ENCODE data around the gene OGFOD3.
A peak's percentile ranks its signal among the peaks of the same experiment; 100 is the strongest.
"Not testable (repeated sequence)": the region's sequence is repeated elsewhere in the genome, so short reads cannot be mapped to it uniquely, and the experiment has no call there.

The OGFOD3 gene

GRCh38 chr17:82433560-82434215 lies 15.3 kb upstream of the OGFOD3 start:
- DNase-seq: no peak

DNA sequence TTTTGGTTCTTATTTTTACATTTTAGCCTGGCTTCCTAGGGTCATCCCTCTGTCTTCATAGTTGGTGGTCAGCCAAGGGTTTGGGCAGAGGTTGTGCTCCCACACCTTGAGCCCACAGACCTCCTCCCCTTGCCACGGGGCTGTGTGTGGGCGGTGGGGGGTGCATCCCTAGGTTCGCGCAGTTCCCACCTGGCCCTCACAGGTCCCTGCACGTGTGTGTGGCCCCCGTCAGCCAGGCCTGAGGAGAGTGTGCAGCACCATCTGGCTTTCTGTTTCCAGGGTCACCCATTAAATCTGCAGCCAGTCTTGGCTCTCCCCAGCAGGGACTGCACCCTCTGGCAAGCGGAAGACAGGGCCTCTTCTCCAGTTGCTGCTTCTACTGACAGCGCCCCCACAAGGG lies 13.6 kb upstream of the OGFOD3 start:
- no peak for DNase-seq

DNA sequence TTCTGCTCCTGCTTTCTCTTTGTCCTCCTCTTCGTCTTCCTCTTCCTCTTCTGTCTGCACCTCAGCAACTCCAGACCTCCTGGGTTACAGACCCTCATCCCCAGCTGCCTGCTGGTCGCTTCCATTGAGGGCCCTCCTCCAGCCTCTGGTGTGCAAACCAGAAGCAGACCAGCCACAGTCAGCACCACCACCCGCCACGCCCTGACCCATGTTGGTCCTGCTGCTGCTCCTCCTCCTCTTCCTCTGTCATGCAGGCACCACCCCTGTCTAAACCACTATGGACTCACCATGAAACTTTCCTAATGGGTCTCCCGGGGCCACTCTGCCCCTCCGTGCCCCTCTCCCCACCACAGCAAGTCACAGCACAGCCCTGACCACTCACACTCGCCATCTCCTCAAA lies 11.4 kb upstream of the OGFOD3 start:
- no peak for DNase-seq

GRCh38 chr17:82428546-82428945 lies 10.2 kb upstream of the OGFOD3 start:
- no peak for DNase-seq

DNA sequence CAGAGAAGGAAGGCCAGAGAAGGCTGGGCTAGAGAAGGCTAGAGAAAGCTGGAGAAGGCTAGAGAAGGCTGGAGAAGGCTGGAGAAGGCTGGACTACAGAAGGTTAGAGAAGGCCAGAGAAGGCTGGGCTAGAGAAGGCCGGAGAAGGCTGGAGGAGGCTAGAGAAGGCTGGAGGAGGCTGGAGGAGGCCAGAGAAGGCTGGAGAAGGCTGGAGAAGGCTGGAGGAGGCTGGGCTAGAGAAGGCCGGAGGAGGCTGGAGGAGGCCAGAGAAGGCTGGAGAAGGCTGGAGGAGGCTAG lies 6.4 kb upstream of the OGFOD3 start:
- no peak for DNase-seq

DNA sequence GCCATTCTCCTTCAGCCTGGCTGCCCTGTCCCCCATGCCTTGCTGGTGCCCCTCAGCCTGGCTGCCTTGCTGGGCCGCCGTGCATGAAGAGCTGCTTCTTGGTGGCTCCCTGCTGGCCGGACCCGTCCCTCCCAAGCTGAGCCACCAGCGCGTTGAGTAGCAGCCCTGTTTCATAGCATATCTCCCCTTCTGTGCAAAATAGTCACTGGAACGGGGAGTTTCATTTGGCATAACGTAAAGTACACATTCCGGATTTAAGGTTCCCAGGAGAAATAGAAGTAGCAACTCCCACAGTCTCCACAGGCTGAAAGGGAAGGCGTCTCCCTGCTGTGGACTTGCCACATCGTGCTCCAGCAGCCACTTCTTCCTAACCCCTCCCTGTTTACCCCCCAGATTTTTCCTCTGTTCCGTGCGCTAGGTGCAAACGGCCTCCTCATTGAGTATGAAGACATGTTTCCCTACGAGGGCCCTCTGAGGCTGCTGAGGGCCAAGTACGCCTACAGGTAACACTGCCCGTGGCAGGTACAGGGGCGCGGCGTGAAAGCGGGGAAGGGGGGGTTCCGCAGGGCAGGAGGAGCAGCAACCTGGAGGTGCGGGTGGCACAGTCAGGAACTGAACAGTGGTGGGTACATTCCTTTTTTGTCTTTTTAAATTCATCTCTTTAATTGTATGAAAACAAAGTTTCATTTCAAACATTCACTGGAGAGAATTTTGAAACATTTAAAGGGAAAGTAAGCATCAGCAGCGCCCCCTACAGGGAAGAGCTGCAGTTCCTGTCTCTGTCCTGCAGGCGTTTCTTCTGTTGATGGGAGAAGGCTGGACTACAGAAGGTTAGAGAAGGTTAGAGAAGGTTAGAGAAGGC lies 5.8 kb upstream of the OGFOD3 start:
- no peak for DNase-seq

DNA sequence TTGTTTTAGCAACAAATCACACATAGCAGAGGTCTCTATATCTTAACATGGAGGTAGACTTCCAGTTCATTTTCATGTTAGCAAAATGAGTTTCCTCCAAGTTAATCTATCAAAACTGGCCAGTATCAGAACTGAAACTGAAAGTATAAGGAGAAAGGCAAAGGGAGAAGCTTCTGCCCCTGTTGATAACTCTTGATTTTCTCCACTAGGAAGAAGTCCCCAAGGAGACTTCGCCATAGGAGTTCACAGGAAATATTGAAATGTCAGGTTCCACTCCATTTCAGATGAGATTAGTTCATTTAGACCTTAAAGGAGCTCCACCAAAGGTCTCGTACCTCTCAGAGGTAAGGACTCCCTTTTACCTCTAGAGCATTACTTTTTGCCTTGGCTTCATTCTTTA lies 1.2 kb upstream of the OGFOD3 start:
- DNase-seq: no peak

DNA sequence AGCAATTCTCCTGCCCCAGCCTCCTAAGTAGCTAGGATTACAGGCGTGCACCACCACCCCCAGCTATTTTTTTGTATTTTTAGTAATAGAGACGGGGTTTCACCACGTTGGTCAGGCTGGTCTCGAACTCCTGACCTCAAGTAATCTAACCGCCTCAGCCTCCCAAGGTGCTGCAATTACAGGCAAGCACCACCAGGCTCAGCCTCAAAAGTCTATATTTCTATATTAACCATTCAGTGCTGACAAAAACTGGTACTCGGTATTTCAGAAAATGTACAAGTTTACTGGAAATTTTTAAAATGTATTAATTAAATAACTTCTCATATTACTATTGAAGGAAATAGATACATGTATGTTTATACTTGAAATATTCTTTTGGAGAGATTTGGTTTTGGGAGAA lies 1.6 kb downstream of the OGFOD3 start:
- DNase-seq: no peak

GRCh38 chr17:82416264-82416663 lies 2.1 kb downstream of the OGFOD3 start:
- DNase-seq: no peak

GRCh38 chr17:82415786-82416185 lies 2.6 kb downstream of the OGFOD3 start:
- no peak for DNase-seq

GRCh38 chr17:82415336-82415735 lies 3.0 kb downstream of the OGFOD3 start:
- DNase-seq: no peak

DNA sequence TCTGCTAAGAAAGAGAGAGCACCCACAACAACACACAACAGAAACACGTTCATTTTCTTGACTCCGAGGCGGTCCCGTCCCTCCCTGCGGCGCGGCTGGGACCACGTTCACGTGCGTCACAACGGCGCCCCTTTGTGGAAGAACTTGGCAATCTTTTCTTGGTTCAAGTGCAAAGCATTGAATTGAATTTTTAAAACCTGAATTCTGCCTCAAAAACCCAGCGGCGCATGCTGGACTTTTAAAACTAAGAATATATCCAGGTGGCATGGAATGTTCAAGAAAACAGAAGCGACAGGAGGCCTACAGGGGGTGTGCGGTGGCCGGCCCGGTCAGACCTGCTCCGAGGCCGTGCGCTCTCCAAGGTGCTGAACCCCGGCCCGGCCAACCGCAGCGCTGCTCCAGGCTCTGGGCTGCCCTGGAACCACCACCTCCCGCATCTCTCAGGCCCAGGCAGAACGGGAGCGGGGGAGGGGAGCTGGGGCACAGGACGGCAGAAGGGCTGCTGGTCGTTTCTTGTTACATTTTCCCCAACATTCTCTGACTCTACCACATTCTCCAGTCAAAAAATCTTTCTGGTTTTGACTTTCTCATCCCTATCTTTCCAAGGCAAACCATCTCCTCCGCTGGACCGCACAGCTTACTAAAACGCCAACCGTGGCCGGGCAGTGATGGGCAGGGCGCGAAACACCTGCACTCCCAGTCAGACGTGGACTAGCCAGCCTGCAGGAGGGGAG lies 3.7 kb downstream of the OGFOD3 start:
- DNase-seq: peak; percentile 27

DNA sequence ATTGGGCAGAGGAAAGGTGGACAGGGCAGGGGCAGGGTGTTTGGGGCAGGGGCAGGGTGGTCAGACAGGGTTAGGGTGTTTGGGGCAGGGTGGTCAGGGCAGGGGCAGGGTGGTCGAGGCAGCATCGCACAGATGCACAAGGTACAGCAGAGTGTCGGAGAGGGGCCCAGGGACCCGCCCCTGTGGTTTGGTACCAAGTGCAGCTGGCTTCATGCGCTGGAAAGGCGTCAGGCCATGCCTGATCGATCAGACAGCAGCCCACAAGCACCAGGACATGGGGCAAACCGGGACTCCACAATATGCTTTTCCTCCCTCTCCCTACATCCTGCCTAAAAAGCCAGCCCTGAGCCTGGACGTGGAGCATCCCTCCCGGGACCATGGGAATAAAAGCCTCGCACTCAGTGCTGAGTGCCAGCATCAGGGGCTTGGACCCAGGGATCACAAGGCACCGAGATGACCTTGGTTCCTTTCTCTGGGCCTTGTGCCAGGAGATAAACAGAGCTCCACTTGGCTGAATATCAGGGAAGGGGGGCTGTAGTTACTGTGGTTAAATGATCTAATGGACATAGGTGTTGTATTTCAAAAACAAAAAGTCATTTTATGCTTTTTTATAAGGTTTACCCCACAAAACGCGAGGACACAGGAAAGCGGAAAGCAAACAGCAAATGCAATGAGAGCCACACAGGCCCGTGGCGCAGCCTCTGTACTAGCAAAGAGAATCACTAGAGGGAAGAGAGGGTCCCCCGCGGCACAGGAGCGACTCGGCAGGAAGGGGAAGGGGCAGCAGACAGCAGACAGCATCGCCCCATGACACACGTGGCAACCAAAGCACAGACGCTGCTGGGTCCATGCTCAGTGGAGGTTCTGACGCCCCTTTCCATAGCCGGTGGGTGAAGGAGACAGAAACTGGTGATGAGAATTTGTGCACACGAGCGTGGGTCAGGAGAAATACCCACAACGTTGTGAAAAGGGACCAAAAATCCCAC lies 5.6 kb downstream of the OGFOD3 start:
- no peak for DNase-seq

- not testable (repeated sequence) for DNase-seq
Measured at GRCh38 chr17:82412081-82412480, 6.3 kb downstream of the OGFOD3 start.

DNA sequence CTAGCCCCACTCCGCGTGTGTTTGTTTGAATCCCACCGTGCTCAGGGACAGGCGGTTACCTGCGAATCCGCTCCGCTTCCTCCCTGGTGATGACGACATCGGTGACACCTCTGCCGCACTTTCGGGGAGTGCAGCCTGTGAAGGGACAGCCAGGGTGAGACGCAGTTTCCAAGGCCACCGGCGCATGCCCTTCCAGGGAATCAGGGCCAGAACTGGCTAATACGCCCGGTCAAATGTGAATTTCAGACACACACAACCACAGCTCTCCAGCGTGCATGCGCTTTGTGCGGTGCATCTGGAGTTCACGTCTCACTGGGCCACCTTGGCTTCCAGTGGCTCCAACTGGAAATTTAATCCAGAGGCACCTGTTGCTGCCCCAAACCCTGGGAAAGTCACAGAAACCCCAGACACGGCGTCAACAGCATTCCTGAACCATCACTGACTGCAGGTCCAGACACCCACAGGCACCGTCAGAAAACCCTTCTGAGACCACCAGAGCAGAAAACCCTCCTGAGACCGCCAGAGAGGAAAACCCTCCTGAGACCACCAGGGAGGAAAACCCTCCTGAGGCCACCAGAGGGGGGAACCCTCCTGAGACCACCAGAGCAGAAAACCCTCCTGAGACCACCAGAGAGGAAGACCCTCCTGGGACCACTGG lies 6.9 kb downstream of the OGFOD3 start:
- DNase-seq: no peak

DNA sequence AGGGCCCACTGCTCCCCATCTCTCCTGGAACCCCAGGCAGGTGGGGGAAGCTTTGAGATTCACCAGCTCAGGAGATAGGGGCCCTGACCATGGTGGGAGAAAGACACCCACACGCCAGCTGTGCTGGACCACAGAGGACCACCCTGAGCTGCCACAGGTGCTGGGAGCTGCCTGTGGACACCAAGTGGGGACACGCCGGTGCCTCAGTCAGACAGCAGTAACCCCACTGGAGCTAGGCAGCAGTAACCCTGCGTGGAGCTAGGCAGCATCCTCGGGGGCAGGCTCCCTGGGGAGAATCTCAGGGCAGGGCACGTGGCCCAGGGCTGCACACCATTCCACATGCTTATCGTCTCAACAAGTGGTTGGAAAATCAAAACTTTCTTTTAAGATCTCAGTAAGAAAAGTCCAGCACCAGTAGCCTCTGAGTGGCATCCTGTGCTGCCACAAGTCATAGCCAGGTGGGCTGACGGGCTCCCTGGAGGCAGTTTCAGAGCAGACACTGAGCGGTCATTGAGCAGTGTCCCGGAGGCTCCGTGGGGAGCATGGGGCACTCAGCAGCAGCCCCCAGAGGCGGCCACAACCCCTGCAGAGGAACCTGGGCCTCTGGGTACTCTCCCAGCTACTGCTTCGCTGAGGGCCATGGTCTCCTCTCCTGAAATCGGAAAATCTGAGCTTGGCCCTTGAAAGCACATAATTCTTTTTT lies 8.2 kb downstream of the OGFOD3 start:
- DNase-seq: no peak

- no peak for DNase-seq
Measured at GRCh38 chr17:82408938-82409318, 9.5 kb downstream of the OGFOD3 start.

- DNase-seq: no peak
Measured at GRCh38 chr17:82408288-82408937, 10.0 kb downstream of the OGFOD3 start.

GRCh38 chr17:82407255-82407654 lies 11.1 kb downstream of the OGFOD3 start:
- DNase-seq: no peak

- no peak for DNase-seq
Measured at GRCh38 chr17:82406131-82406671, 12.2 kb downstream of the OGFOD3 start.

DNA sequence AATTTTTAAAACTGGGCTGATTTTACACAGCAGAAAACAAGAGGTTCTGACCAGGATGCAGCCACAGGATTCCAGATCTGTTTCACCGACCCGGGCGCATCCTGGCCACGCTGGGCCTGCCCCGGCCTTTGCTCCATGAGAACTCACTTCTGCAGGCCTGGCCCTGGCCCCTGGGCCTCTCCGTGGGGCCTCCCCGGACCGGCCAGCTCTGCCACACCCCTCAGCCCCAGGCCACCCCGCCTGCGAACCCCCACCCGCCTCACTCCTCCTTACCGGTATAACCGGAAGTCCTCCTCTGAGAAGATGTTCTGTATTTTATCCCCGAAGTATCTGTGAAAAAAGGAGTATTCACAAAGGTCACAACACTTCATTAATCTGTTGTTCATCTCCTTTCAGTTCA lies 13.3 kb downstream of the OGFOD3 start:
- DNase-seq: no peak

Data from activated gamma-delta T cell (primary cell).